K562 (cell line): ENCODE data around the gene DYRK2. TPM values are rescaled to one million over a fixed set of nuclear protein-coding genes. Genes with fewer than 3 reads are reported as not detected.

Experiments used
- ATAC-seq: fragments of 200-7000 bp; cut with Tn5 transposase; 3 replicates; pipeline ENCODE4 v1.9.1; 2020; ENCODE audit warnings: moderate library complexity
- BruUV-seq: library from RNA; stranded (reverse); fragments of 400-500 nt; replicated peaks from 2 replicates; lab custom pipeline; 2021; lab: Mats Ljungman, UMichigan
- CTCF ChIA-PET: fragments of 300-600 bp; formaldehyde crosslinking; extraction: SDS; loops from one replicate; lab custom pipeline; 2021; ENCODE audit warnings: low intra/inter-chr PET ratio; lab: Yijun Ruan, JAX
- POLR2A ChIA-PET: fragments of 300-600, 350-650 bp; sonication (Branson Sonifier 250); formaldehyde crosslinking; extraction: SDS; loops from one replicate; lab custom pipeline; 2021; ENCODE audit warnings: antibody characterized with exemption, inconsistent platforms; lab: Yijun Ruan, JAX
- DNase-seq, 4 experiments: peaks; one replicate each; pipeline versions ENCODE4 v3.0.0 to v3.0.0-alpha.2; 2011 to 2018; ENCODE audit warnings: low spot score in 3 of 4, mixed read lengths in 3 of 4; ENCODE audit errors: extremely low read depth in 1 of 4
- FAIRE-seq: peaks from 2 replicates; lab custom pipeline; 2011; peaks lifted over from hg19 to GRCh38; lab: Jason Lieb, UNC
- H2AFZ ChIP-seq: 2 replicates; pipeline ENCODE4 v1.6.0; 2011; ENCODE audit warnings: low read depth, low read length, control low read depth, inconsistent platforms
- H3K27ac ChIP-seq: fragments of 200-600 bp; 3 replicates; pipeline ENCODE4 v1.8.0; 2011; ENCODE audit warnings: low read depth, mild to moderate bottlenecking, control low read depth, inconsistent platforms, low read length, moderate library complexity, mixed read lengths; ENCODE audit errors: extremely low read depth
- H3K27me3 ChIP-seq, 2 experiments: fragments of 300-600 bp in 1 of 2; 2 replicates in 1 of 2; 3 replicates in 1 of 2; pipeline versions ENCODE4 v1.6.0 to v1.8.0; 2011; ENCODE audit warnings: inconsistent platforms in 2 of 2, low read length in 2 of 2, mild to moderate bottlenecking in 1 of 2, mixed read lengths in 1 of 2, moderate library complexity in 1 of 2; ENCODE audit not compliant: control insufficient read depth in 2 of 2, insufficient read depth in 2 of 2
- H3K36me3 ChIP-seq: fragments of 300-600 bp; 3 replicates; pipeline ENCODE4 v1.8.0; 2011; ENCODE audit warnings: mild to moderate bottlenecking, low read length, inconsistent platforms; ENCODE audit not compliant: control insufficient read depth, insufficient read depth
- H3K4me1 ChIP-seq, 2 experiments: fragments of 200-600 bp in 1 of 2; replicated peaks in 1 of 2; 2 replicates in 1 of 2; 3 replicates in 1 of 2; pipeline versions ENCODE4 v1.5.1 to v1.8.0; 2011; ENCODE audit warnings: inconsistent platforms in 2 of 2, low read length in 2 of 2, mild to moderate bottlenecking in 1 of 2, mixed read lengths in 1 of 2, moderate library complexity in 1 of 2; ENCODE audit not compliant: control insufficient read depth in 2 of 2, insufficient read depth in 2 of 2
- H3K4me2 ChIP-seq: 2 replicates; pipeline ENCODE4 v1.6.1; 2011; ENCODE audit warnings: low read length, control low read depth, inconsistent platforms, mixed read lengths; ENCODE audit not compliant: insufficient read depth
- H3K4me3 ChIP-seq: fragments of 200-600 bp; sonication (generic), shearing (Covaris generic); 2 replicates; pipeline ENCODE4 v1.5.1; 2016; ENCODE audit warnings: control low read depth, inconsistent platforms
- H3K79me2 ChIP-seq: fragments of 200-600 bp; 3 replicates; pipeline ENCODE4 v1.8.0; 2011; ENCODE audit warnings: low read length, inconsistent platforms; ENCODE audit not compliant: control insufficient read depth, insufficient read depth
- H3K9ac ChIP-seq, 2 experiments: 2 replicates each; pipeline versions ENCODE4 v1.6.0 to v1.6.1; 2011; ENCODE audit warnings: low read depth in 2 of 2, low read length in 2 of 2, control low read depth in 1 of 2, inconsistent platforms in 1 of 2, mild to moderate bottlenecking in 1 of 2, mixed read lengths in 1 of 2; ENCODE audit not compliant: insufficient read depth in 1 of 2
- H3K9me1 ChIP-seq: one replicate; pipeline ENCODE4 v1.6.0; 2011; ENCODE audit warnings: inconsistent platforms, mild to moderate bottlenecking, low read length, moderate library complexity; ENCODE audit not compliant: control insufficient read depth, insufficient read depth
- H3K9me3 ChIP-seq: replicated peaks from 2 replicates; pipeline ENCODE4 v1.5.1; 2011; ENCODE audit warnings: low read depth, low read length, inconsistent platforms; ENCODE audit not compliant: control insufficient read depth, insufficient read depth
- H4K20me1 ChIP-seq: replicated peaks from 2 replicates; pipeline ENCODE4 v1.6.1; 2011; ENCODE audit warnings: low read length, inconsistent platforms, mixed read lengths; ENCODE audit not compliant: control insufficient read depth, insufficient read depth
- CCNT2 ChIP-seq: IDR thresholded peaks from 2 replicates; pipeline ENCODE4 v1.6.1; 2011; ENCODE audit warnings: borderline replicate concordance, low read depth, mild to moderate bottlenecking, moderate library complexity, mixed read lengths, low read length; ENCODE audit not compliant: insufficient read length; ENCODE audit errors: extremely low read depth
- CTCF ChIP-seq, 3 experiments: IDR thresholded peaks in 2 of 3; conservative IDR thresholded peaks in 1 of 3; 2 replicates each; pipeline ENCODE4 v1.5.1; 2011 to 2012; ENCODE audit warnings: low read length in 3 of 3, mild to moderate bottlenecking in 3 of 3, control low read depth in 2 of 3, improper control_type of control experiment in 1 of 3, inconsistent platforms in 1 of 3, low read depth in 1 of 3, mixed read lengths in 1 of 3, moderate library complexity in 1 of 3; ENCODE audit not compliant: insufficient read depth in 2 of 3
- JUND ChIP-seq, 2 experiments: IDR thresholded peaks; 2 replicates in 1 of 2; 3 replicates in 1 of 2; pipeline ENCODE4 v1.6.1; 2011; ENCODE audit warnings: borderline replicate concordance in 2 of 2, low read depth in 2 of 2, low read length in 2 of 2, improper control_type of control experiment in 1 of 2, missing biosample characterization in 1 of 2, missing genetic modification characterization in 1 of 2, missing genetic modification reagents in 1 of 2
- TFAM ChIP-seq: fragments of 250-450 bp; sonication (Bioruptor Pico); conservative IDR thresholded peaks from 2 replicates; pipeline ENCODE4 v1.5.0; 2021; ENCODE audit warnings: mild to moderate bottlenecking, moderate library complexity
- U2AF2 ChIP-seq: fragments of 200-400 bp; formaldehyde crosslinking; optimal IDR thresholded peaks from 2 replicates; pipeline ENCODE3; 2017; ENCODE audit warnings: low read depth, mild to moderate bottlenecking, low read length
- WGBS: fragments of 100-300 bp; shearing (Covaris generic); methylation state at CpG from one replicate; pipeline ENCODE4 v1.1.6; 2016; ENCODE audit warnings: low coverage, mixed read lengths; ENCODE audit not compliant: insufficient coverage; ENCODE audit errors: missing lambda C conversion rate; 5-methylcytosine and 5-hydroxymethylcytosine counted together
- in situ Hi-C: fragments of 300-500 bp; cut with MboI; formaldehyde crosslinking; loops from 4 replicates; pipeline ENCODE4 v1.15.0; 2018; ENCODE audit warnings: inconsistent platforms, mixed read lengths
- intact Hi-C: fragments of 100-400 bp; cut with micrococcal nuclease; formaldehyde crosslinking; loops from 2 replicates; pipeline ENCODE4 v1.14.2; 2022
- polyA plus RNA-seq, 8 experiments: library from polyadenylated mRNA; depleted of rRNA in 4 of 8; stranded (reverse) in 5 of 8; unstranded in 3 of 8; fragments of >200 nt; fragmentation: Nextera tagmentation in 2 of 8; fragmentation: Illumina TruSeq in 1 of 8; extraction: Ambion mirVana in 2 of 8; extraction: Trizol in 1 of 8; gene quantifications; 2 replicates each; pipeline versions ENCODE4 v1.2.1 to v1.2.3, GENCODE V29; 2011 to 2014; ENCODE audit warnings: inconsistent platforms in 1 of 8, missing spikeins in 1 of 8
- total RNA-seq, 7 experiments: library from RNA; depleted of rRNA in 6 of 7; stranded (reverse); fragments of >200 nt in 6 of 7; fragmentation: Illumina TruSeq in 2 of 7; extraction: Trizol in 2 of 7; gene quantifications; 2 replicates each; pipeline versions ENCODE4 v1.2.1 to v1.2.3, GENCODE V29; 2011 to 2021; ENCODE audit warnings: low replicate concordance in 1 of 7
- TF ChIP-seq, protein P1 (sequence below), 2 experiments: fragments of 450-650 bp; formaldehyde crosslinking in 1 of 2; IDR thresholded peaks; 2 replicates each; pipeline versions ENCODE4 v1.4.0 to v1.6.1; 2014 to 2020; ENCODE audit warnings: mild to moderate bottlenecking in 2 of 2, borderline replicate concordance in 1 of 2, low read depth in 1 of 2

The DYRK2 gene
- total and polyA plus RNA-seq, 9 of the 15 experiments (the other 6 are each of a cell fraction or from before 2014, with no cell fraction given) = 1.7 to 15.4 (median 8.4) TPM

GRCh38 chr12:67623259-67623658 lies 25.3 kb upstream of the DYRK2 start (continued):
- TF ChIP-seq JUND (IDR thresholded peaks at IDR 0.05; ENCODE audit: borderline replicate concordance, low read depth, low read length) (no peak), JUND (tag; IDR thresholded peaks at IDR 0.05; ENCODE audit: borderline replicate concordance, low read depth, low read length) (no peak), U2AF2 (no peak), CCNT2 (no peak)

DNA sequence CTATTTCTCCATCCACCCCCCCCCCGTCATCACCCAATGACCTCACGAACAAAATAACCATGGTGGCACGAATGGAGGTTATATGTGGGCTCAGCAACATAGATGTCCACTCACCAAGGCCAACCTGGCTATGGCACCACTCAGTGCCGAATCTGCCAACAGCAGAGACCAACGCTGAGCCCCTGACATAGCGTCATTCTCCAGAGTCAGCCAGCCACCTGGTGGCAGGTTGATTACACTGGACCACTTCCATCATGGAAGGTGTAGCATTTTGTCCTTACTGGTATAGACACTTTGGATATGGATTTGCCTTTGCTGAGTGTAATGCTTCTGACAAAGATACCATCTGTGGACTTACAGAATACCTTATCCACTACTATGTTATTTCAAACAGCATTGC lies 24.2 kb upstream of the DYRK2 start:
- no TSS peak for BruUV-seq
- Histone ChIP-seq H3K4me3 (no peak overlapping the region), H3K9me1 (no peaks in the 10 kb centered on the region), H3K79me2 (no peaks in the 10 kb centered on the region), H3K9me3 (no peaks in the 10 kb centered on the region), H4K20me1 (no peaks in the 10 kb centered on the region), H3K27ac (no peak overlapping the region), H3K27me3 (no peaks in the 10 kb centered on the region), H3K4me2 (no peak overlapping the region), H3K36me3 (no peaks in the 10 kb centered on the region), H3K4me1 (peaks cover 0 to 5% of the 10 kb centered on the region in 2 experiments; a peak in 2 of 5 replicates), H2AFZ (no peak overlapping the region), H3K9ac (no peak overlapping the region)
- POLR2A ChIA-PET = no interaction called here
- in situ Hi-C loops = no loop called here
- no peak for ATAC-seq
- no peak for FAIRE-seq
- TF ChIP-seq TFAM (CRISPR knock-in tag) (no peak), CTCF (IDR thresholded peaks at IDR 0.05 in 2 of 3, conservative IDR thresholded peaks at IDR 0.05 in 1 of 3; ENCODE audit: insufficient read depth in 2 of 3, low read depth in 1 of 3, low read length in 3 of 3) (peak in 1 of 3 experiments; percentile 23; a peak in 1 of 6 replicates)
- TF ChIP-seq, protein P1, sequence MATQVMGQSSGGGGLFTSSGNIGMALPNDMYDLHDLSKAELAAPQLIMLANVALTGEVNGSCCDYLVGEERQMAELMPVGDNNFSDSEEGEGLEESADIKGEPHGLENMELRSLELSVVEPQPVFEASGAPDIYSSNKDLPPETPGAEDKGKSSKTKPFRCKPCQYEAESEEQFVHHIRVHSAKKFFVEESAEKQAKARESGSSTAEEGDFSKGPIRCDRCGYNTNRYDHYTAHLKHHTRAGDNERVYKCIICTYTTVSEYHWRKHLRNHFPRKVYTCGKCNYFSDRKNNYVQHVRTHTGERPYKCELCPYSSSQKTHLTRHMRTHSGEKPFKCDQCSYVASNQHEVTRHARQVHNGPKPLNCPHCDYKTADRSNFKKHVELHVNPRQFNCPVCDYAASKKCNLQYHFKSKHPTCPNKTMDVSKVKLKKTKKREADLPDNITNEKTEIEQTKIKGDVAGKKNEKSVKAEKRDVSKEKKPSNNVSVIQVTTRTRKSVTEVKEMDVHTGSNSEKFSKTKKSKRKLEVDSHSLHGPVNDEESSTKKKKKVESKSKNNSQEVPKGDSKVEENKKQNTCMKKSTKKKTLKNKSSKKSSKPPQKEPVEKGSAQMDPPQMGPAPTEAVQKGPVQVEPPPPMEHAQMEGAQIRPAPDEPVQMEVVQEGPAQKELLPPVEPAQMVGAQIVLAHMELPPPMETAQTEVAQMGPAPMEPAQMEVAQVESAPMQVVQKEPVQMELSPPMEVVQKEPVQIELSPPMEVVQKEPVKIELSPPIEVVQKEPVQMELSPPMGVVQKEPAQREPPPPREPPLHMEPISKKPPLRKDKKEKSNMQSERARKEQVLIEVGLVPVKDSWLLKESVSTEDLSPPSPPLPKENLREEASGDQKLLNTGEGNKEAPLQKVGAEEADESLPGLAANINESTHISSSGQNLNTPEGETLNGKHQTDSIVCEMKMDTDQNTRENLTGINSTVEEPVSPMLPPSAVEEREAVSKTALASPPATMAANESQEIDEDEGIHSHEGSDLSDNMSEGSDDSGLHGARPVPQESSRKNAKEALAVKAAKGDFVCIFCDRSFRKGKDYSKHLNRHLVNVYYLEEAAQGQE (IDR thresholded peaks at IDR 0.05; ENCODE audit: borderline replicate concordance) = 0 out of 2 replicates have a peak, but pooled peaks have one; percentile 7
- TF ChIP-seq, protein P1 (CRISPR knock-in tag; IDR thresholded peaks at IDR 0.05; ENCODE audit: low read depth) = no peak
- WGBS = 1% methylated on average over 6 of the region's 6 CpGs
- DNase-seq = no peak
- CTCF ChIA-PET = no interaction called here
- intact Hi-C loops = no loop called here
